Activated CD4-positive, alpha-beta T cell treated with anti-CD3 and anti-CD28 coated beads, Interleukin-2, amount 10 ng/mL, durations not matched to agents 7 days and 5 days (primary cell): ENCODE results near the gene MYO5C. TPM values are rescaled to one million over a fixed set of nuclear protein-coding genes. Genes with fewer than 3 reads are reported as not detected.
"Not testable (repeated sequence)": the region's sequence is repeated elsewhere in the genome, so short reads cannot be mapped to it uniquely, and the experiment has no call there.

ENCODE experiments used
- CTCF ChIA-PET: fragments of 350-600 bp; sonication (Branson Sonifier 250); formaldehyde crosslinking; loops from one replicate; lab custom pipeline; 2021; ENCODE audit warnings: antibody characterized with exemption; lab: Charles Lee
- POLR2A ChIA-PET: fragments of 350-600 bp; sonication (Branson Sonifier 250); formaldehyde crosslinking; loops from one replicate; lab custom pipeline; 2021; ENCODE audit warnings: antibody characterized with exemption; lab: Charles Lee
- DNase-seq: peaks from one replicate; pipeline ENCODE4 v3.0.0-alpha.2; 2020
- H3K27ac Mint-ChIP-seq: one replicate; pipeline ENCODE4 v1.8.0; 2021; ENCODE audit warnings: mild to moderate bottlenecking, moderate library complexity, mixed read lengths
- H3K27me3 Mint-ChIP-seq: one replicate; pipeline ENCODE4 v1.8.0; 2021; ENCODE audit warnings: mixed read lengths
- H3K36me3 Mint-ChIP-seq: one replicate; pipeline ENCODE4 v1.8.0; 2021; ENCODE audit warnings: low read depth, mixed read lengths
- H3K4me1 Mint-ChIP-seq: one replicate; pipeline ENCODE4 v1.8.0; 2021; ENCODE audit warnings: mixed read lengths
- H3K4me3 Mint-ChIP-seq: one replicate; pipeline ENCODE4 v1.8.0; 2021; ENCODE audit warnings: mild to moderate bottlenecking, moderate library complexity, mixed read lengths
- H3K9me3 Mint-ChIP-seq: one replicate; pipeline ENCODE4 v1.8.0; 2021; ENCODE audit warnings: mixed read lengths
- total RNA-seq, 2 experiments: library from RNA; stranded (reverse); gene quantifications; one replicate each; pipeline ENCODE4 v1.2.3, GENCODE V29; 2021

Gene MYO5C
- total RNA-seq, 2 experiments from 2014 or later, result 2.4 to 2.8 TPM

DNA sequence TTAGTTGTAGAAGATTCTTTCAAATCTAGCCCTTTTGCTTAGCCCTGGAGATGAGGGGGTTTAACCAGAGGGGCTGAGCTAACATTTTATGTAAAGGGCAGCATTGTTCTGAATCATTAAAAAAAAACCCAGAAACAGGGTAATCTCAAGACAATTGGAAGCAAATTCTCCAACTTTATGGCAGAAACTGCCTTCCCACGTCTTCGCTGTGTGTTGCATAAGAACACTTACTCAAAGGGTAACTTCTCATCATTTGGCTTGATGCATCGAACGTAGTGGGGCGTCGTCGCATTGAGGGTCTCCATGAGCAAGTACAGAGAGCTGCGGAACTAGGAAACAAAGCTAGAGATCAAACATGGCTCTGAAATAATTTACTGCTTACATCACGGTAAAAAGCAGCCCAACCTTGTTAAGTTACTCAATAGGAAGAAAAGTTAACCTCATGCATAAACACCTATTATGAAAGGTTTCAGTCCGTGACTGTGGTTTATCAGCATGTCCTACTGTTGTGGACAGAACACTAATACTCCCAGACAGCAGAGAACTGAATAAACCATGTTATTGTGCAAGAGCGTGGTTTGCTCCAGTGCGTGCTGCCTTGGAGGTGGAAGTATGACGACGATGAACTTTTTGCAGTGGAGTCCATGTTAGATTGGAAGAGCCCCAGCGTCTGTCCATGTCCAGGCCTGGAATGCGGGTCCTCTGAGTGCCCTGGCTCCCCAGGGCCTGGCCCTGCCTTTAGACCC, 48.7 kb downstream of the MYO5C start:
- POLR2A ChIA-PET, result no interaction called here
- peaks cover 12% of the 10 kb centered on the region for H3K27me3 Mint-ChIP-seq

DNA sequence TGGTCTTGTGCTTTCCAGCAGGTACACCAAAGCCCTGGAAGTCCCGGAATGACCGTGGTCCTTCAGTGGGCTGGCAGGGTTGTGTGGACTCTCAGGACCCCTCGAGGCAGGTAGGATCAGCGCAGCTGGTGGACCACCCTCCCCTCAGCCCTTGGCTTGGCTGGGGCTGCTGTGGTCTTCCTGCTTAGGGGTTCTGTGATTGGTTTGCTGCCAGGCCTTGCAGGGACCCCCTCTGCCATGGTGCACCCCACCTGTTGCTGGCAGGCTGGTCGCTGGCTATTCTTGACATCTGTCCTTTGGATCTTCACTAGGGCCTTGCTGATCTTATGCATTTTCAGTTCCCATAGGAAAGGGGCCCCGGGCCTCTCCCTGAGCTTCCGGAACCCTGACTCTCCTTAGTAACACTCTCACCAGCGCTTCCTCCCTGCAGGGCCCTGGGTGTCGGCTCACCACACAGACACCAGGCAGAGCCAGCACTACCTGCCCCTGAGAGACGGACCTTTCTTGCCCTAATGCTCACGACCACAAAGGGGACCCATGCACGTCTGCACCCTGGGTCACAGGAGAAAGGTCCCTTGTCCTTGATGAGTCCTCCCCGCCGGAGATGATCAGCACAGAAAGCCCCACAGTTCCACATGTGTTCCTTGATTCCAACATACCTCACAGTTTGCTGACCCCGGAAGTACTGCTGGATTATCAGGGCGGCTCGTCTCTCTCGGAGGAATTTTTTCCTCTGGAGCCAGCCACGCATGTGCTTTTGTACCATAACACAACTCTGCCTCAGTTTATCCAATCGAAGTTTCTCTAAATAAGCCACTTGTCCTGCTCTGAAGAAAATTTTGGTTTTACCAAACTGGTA, 51.7 kb downstream of the MYO5C start:
- CTCF ChIA-PET, result no interaction called here
- no peak overlapping the region for H3K27ac Mint-ChIP-seq
- H3K27me3 Mint-ChIP-seq, result peaks cover 8% of the 10 kb centered on the region
- no peak for DNase-seq
- no peak overlapping the region for H3K4me3 Mint-ChIP-seq
- H3K36me3 Mint-ChIP-seq, result peaks cover 1% of the 10 kb centered on the region
- POLR2A ChIA-PET, result no interaction called here
- no peaks in the 10 kb centered on the region for H3K9me3 Mint-ChIP-seq
- H3K4me1 Mint-ChIP-seq, result peaks cover 11% of the 10 kb centered on the region

More for the DNA sequence above, 48.7 kb downstream of the MYO5C start:
- H3K4me3 Mint-ChIP-seq, result no peak overlapping the region
- H3K4me1 Mint-ChIP-seq, result peaks cover 1% of the 10 kb centered on the region
- DNase-seq, result no peak
- no peak overlapping the region for H3K27ac Mint-ChIP-seq
- no peaks in the 10 kb centered on the region for H3K36me3 Mint-ChIP-seq
- H3K9me3 Mint-ChIP-seq, result no peaks in the 10 kb centered on the region
- CTCF ChIA-PET, result interaction anchor here (1.0 to 2.2 kb wide), 4 partner anchors 10 to 20 kb away, joined by 3 to 10 read pairs (median 4); no protein-coding TSS in a partner anchor

GRCh38 chr15:52243286-52243685, 52.3 kb downstream of the MYO5C start:
- Mint-ChIP-seq H3K27ac (no peak overlapping the region), H3K4me3 (no peak overlapping the region), H3K4me1 (peaks cover 11% of the 10 kb centered on the region), H3K27me3 (peaks cover 5% of the 10 kb centered on the region), H3K9me3 (no peaks in the 10 kb centered on the region), H3K36me3 (peaks cover 1% of the 10 kb centered on the region)
- CTCF ChIA-PET, result no interaction called here
- POLR2A ChIA-PET, result no interaction called here
- no peak for DNase-seq

- Mint-ChIP-seq H3K27me3 (no peaks in the 10 kb centered on the region), H3K4me1 (peaks cover 13% of the 10 kb centered on the region), H3K27ac (peak overlapping the region; percentile 82), H3K9me3 (no peaks in the 10 kb centered on the region), H3K36me3 (peaks cover 1% of the 10 kb centered on the region), H3K4me3 (no peak overlapping the region)
- CTCF ChIA-PET, result interaction anchor here (1.1 to 2.5 kb wide), 3 partner anchors 11 to 14 kb away, joined by 4 to 8 read pairs (median 5); no protein-coding TSS in a partner anchor
- POLR2A ChIA-PET, result no interaction called here
- DNase-seq, result peak; percentile 48
These were observed 54.1 kb downstream of the MYO5C start for GRCh38 chr15:52241489-52241888.

DNA sequence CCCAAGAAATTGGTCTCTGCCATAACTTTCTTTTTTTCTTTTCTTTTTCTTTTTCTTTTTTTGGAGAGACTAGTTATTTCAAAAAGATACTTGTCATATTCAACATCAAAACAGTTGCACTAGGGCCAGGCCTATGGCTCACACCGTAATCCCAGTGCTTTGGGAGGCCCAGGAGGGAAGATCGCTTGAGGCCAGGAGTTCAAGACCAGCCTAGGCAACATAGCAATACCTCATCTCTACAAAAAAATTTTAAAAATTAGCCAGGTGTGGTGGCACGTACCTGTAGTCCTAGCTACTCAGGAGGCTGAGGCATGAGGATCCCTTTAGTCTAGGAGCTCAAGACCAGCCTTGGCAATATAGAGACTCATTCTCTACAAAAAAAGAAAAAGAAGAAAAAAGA, 55.4 kb downstream of the MYO5C start:
- peaks cover 1% of the 10 kb centered on the region for H3K36me3 Mint-ChIP-seq
- CTCF ChIA-PET, result interaction anchor here (0.6 to 2.5 kb wide), 3 partner anchors 10 to 61 kb away, joined by 3 to 8 read pairs (median 3); no protein-coding TSS in a partner anchor
- no peaks in the 10 kb centered on the region for H3K27me3 Mint-ChIP-seq
- no peaks in the 10 kb centered on the region for H3K9me3 Mint-ChIP-seq
- H3K27ac Mint-ChIP-seq, result no peak overlapping the region
- no peak overlapping the region for H3K4me3 Mint-ChIP-seq
- H3K4me1 Mint-ChIP-seq, result peaks cover 22% of the 10 kb centered on the region
- DNase-seq, result no peak
- POLR2A ChIA-PET, result no interaction called here

DNA sequence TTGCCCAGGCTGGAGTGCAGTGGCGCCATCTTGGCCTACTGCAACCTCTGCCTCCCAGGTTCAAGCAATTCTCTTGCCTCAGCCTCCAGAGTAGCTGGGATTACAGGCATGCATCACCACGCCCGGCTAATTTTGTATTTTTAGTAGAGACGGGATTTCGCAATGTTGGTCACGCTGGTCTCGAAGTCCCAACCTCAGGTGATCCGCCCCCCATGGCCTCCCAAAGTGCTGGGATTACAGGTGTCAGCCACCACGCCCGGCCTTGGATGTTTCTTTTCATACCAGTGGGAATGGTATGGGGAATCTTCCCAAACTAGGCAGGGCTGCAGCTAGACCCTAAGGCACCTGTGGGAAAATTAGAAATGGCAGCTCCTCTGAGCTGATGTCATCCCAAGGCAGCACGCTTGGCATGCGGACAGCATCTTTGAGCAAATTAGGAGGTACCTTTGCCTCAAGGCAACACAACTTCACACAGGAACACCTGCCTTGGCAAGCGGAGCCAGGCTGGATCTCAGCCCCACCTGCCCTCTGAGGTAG, 56.5 kb downstream of the MYO5C start:
- H3K36me3 Mint-ChIP-seq, POLR2A ChIA-PET, H3K4me3 Mint-ChIP-seq, DNase-seq, H3K9me3 Mint-ChIP-seq, H3K27me3 Mint-ChIP-seq, H3K27ac Mint-ChIP-seq: not testable (repeated sequence)
- peaks cover 34% of the 10 kb centered on the region for H3K4me1 Mint-ChIP-seq
- CTCF ChIA-PET, result interaction anchor here (1.2 to 2.5 kb wide), 4 partner anchors 8 to 16 kb away, joined by 4 to 8 read pairs (median 4); no protein-coding TSS in a partner anchor

DNA sequence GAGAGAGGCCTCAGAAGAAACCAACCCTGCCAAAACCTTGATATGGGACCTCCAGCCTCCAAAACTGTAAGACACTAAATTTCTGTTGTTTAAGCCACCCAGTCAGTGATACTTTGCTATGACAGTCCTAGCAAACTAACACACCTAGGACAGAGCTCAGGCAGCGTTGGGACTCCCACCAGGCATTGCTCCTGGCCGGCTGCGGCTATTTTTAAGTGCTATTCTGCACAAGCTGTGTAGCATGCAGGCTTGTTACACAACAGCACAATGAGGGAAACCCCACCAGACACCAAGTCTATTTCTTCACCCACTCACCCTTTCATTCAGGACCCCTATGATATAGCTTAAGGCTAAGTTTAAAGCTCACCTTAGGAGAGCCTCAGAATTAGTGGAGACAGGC, 57.5 kb downstream of the MYO5C start:
- peaks cover 43% of the 10 kb centered on the region for H3K4me1 Mint-ChIP-seq
- H3K27ac Mint-ChIP-seq, result no peak overlapping the region
- POLR2A ChIA-PET, result no interaction called here

DNA sequence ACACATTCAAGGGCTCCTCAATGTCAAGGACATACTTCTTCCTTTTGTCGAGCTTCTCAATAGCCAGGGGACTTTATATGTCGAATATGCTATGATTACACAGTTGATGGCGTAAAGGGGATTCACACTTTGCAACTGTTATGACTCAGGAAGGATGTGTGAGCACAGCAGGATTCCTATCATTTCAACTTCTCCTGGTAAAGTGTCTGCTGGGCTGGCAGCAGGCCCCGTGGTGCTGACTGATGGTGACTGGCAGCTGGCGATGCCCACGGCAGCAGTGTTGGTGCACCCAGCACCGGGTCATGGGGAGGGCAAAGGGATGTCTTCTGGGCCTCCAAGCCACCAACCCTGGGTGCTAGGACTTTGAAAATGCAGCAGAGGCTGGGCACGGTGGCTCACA, 59.6 kb downstream of the MYO5C start:
- Mint-ChIP-seq H3K27ac (peak overlapping the region; percentile 95), H3K4me1 (peaks cover 44% of the 10 kb centered on the region), H3K4me3 (no peak overlapping the region), H3K9me3 (no peaks in the 10 kb centered on the region), H3K36me3 (peaks cover 2% of the 10 kb centered on the region), H3K27me3 (no peaks in the 10 kb centered on the region)
- POLR2A ChIA-PET, result no interaction called here
- DNase-seq, result no peak
- CTCF ChIA-PET, result interaction anchor here (1.0 to 1.6 kb wide), 4 partner anchors 9 to 96 kb away, joined by 3 to 7 read pairs (median 4); no protein-coding TSS in a partner anchor

More for the DNA sequence above, 57.5 kb downstream of the MYO5C start:
- H3K4me3 Mint-ChIP-seq, result no peak overlapping the region
- DNase-seq, result no peak
- H3K9me3 Mint-ChIP-seq, result no peaks in the 10 kb centered on the region
- CTCF ChIA-PET, result interaction anchor here (1.2 to 1.7 kb wide), 3 partner anchors 11 to 15 kb away, joined by 4 to 5 read pairs (median 4); no protein-coding TSS in a partner anchor
- peaks cover 4% of the 10 kb centered on the region for H3K36me3 Mint-ChIP-seq
- H3K27me3 Mint-ChIP-seq, result no peaks in the 10 kb centered on the region

DNA sequence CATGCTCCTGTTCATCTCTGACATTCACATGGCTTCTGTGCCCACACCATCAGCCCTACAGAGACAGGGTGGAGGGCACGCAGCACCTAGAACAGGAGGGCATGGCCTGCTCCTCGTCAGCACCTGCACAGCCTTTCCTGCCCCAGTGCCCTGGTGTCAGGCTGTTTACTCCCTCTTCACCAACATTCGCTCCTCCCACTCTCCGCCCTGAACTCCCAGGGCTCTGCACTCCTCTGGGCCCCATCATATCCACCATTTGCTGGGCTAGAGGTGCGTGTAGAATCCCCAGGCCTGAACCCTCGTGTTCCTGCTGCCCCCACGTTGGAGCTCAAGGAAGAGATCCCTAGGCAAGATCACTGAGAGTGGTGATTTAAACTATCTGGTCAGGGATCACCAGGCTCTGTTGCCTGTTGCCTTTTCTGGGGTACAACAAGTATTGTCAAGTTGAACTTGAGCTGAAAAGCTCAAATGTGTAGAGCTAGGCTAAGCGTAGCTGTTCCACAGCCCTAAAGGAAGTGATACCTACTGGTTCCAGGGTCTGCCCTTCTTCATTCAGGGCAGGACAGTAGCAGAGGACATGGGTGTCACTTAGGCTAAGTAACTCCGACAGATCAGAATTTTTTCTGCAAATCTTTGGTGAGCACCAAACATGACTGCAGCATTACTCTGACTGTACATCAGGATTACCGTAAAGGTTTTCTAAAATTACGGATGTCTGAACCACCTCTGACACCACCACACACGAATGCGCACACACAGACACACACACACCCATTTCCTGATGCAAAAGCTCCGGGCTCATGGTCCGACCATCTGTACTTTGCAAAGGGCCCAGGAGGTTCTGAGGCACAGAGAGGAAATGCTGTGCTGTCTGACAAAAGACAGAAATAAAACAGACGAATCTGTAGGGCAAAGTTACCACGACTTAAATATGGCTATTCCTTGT, 60.7 kb downstream of the MYO5C start:
- POLR2A ChIA-PET, result no interaction called here
- Mint-ChIP-seq H3K4me3 (peak overlapping the region; percentile 25), H3K9me3 (no peaks in the 10 kb centered on the region), H3K36me3 (peaks cover 2% of the 10 kb centered on the region), H3K4me1 (peaks cover 41% of the 10 kb centered on the region), H3K27ac (peak overlapping the region; percentile 95), H3K27me3 (no peaks in the 10 kb centered on the region)
- peak; percentile 50 for DNase-seq
- CTCF ChIA-PET, result interaction anchor here (0.9 to 1.2 kb wide), 6 partner anchors 8 to 22 kb away, joined by 3 to 7 read pairs (median 3); no protein-coding TSS in a partner anchor

DNA sequence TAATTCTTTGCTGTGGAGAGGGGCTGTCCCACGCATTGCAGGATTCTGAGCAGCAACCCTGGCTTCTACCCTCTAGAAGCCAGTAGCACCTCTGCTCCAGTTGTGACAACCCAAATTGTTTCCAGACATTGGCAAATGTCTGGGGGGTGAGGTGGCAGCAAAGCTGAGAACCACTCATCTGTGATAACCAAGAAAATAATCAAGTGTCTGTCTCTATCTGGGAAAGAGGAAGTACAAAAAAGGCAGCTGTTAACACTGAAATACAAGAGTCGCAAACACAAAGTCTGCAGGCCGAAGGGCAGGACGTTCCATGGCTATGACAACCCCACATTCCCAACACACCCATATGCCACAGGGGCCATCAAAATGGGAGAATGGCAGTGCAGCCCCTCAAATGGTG, 62.2 kb downstream of the MYO5C start:
- Mint-ChIP-seq H3K36me3 (peaks cover 2% of the 10 kb centered on the region), H3K27me3 (no peaks in the 10 kb centered on the region), H3K27ac (peak overlapping the region; percentile 95), H3K9me3 (no peaks in the 10 kb centered on the region), H3K4me3 (no peak overlapping the region), H3K4me1 (peaks cover 41% of the 10 kb centered on the region)
- POLR2A ChIA-PET, result no interaction called here
- no peak for DNase-seq
- CTCF ChIA-PET, result interaction anchor here (0.8 to 1.5 kb wide), 4 partner anchors 7 to 25 kb away, joined by 3 to 5 read pairs (median 4); no protein-coding TSS in a partner anchor

DNA sequence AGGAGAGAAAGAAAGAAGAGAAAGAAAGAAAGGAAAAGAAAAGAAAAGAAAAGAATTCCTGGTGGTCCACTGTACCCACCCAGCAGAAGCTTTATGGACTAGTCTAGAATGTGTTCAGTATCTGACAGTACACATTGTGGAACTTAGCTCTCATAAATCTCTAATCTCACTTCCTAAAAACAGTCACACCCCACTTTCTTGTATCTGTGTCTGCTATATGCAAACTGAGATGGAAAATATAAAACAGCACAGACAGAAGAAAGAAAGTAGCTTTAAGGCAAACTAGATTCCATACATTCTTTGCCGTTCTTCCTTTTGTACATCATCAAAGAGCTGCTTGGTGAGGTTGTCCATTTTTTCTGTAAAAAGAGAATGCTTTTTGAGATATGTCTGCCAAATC, 63.3 kb downstream of the MYO5C start:
- H3K4me1 Mint-ChIP-seq, result peaks cover 44% of the 10 kb centered on the region
- DNase-seq, result no peak
- no peaks in the 10 kb centered on the region for H3K27me3 Mint-ChIP-seq
- POLR2A ChIA-PET, result no interaction called here
- no peak overlapping the region for H3K27ac Mint-ChIP-seq
- H3K36me3 Mint-ChIP-seq, result peaks cover 2% of the 10 kb centered on the region
- no peak overlapping the region for H3K4me3 Mint-ChIP-seq
- no peaks in the 10 kb centered on the region for H3K9me3 Mint-ChIP-seq
- CTCF ChIA-PET, result no interaction called here
